HepG2 (cell line): ENCODE data around the gene LTV1. TPM values are rescaled to one million over a fixed set of nuclear protein-coding genes. Genes with fewer than 3 reads are reported as not detected.

Experiments used
- ATAC-seq: fragments of 200-7000 bp; cut with Tn5 transposase; 3 replicates; pipeline ENCODE4 v1.9.1; 2020; ENCODE audit warnings: mild to moderate bottlenecking, moderate library complexity
- BruUV-seq: library from RNA; stranded (reverse); fragments of 400-500 nt; replicated peaks from 2 replicates; lab custom pipeline; 2021; lab: Mats Ljungman, UMichigan
- CTCF ChIA-PET: fragments of 300-600 bp; formaldehyde crosslinking; extraction: SDS; loops from one replicate; lab custom pipeline; 2021; ENCODE audit warnings: low total read pairs, inconsistent platforms, low intra/inter-chr PET ratio; lab: Yijun Ruan, JAX
- POLR2A ChIA-PET: fragments of 350-600 bp; sonication (Branson Sonifier 250); formaldehyde crosslinking; loops from one replicate; lab custom pipeline; 2020; ENCODE audit warnings: antibody characterized with exemption, inconsistent platforms; lab: Yijun Ruan, JAX
- DNase-seq: peaks from one replicate; pipeline ENCODE4 v3.0.0-alpha.2; 2015; ENCODE audit warnings: low spot score
- FAIRE-seq: peaks from 3 replicates; lab custom pipeline; 2011; peaks lifted over from hg19 to GRCh38; lab: Jason Lieb, UNC
- H2AFZ ChIP-seq: one replicate; pipeline ENCODE4 v1.6.1; 2011; ENCODE audit warnings: low read length, inconsistent platforms
- H3K27ac ChIP-seq: fragments of 300-600 bp; 3 replicates; pipeline ENCODE4 v1.8.0; 2011; ENCODE audit warnings: mixed run types, mild to moderate bottlenecking, mixed read lengths, low read length, inconsistent platforms; ENCODE audit not compliant: insufficient read depth; ENCODE audit errors: extremely low read length
- H3K27me3 ChIP-seq, 2 experiments: fragments of 200-600 bp in 1 of 2; 2 replicates in 1 of 2; 3 replicates in 1 of 2; pipeline versions ENCODE4 v1.6.0 to v1.8.0; 2011; ENCODE audit warnings: low read length in 2 of 2, mild to moderate bottlenecking in 2 of 2, moderate library complexity in 2 of 2, inconsistent platforms in 1 of 2; ENCODE audit not compliant: insufficient read depth in 2 of 2, control insufficient read depth in 1 of 2
- H3K36me3 ChIP-seq, 2 experiments: fragments of 200-600 bp in 1 of 2; replicated peaks in 1 of 2; 2 replicates in 1 of 2; 3 replicates in 1 of 2; pipeline versions ENCODE4 v1.5.1 to v1.8.0; 2011; ENCODE audit warnings: low read length in 2 of 2, inconsistent platforms in 1 of 2; ENCODE audit not compliant: insufficient read depth in 2 of 2, control insufficient read depth in 1 of 2
- H3K4me1 ChIP-seq: 2 replicates; pipeline ENCODE4 v1.5.1; 2012; ENCODE audit warnings: low read length, inconsistent platforms; ENCODE audit not compliant: insufficient read depth
- H3K4me2 ChIP-seq: 2 replicates; pipeline ENCODE4 v1.6.0; 2011; ENCODE audit warnings: low read depth, low read length, inconsistent platforms
- H3K4me3 ChIP-seq, 3 experiments: fragments of 200-600 bp in 1 of 3; sonication (generic), shearing (Covaris generic) in 1 of 3; replicated peaks in 1 of 3; 2 replicates each; pipeline ENCODE4 v1.5.1; 2011 to 2016; ENCODE audit warnings: low read length in 3 of 3, inconsistent platforms in 2 of 3, low read depth in 2 of 3, mild to moderate bottlenecking in 2 of 3, control low read depth in 1 of 3, mixed read lengths in 1 of 3; ENCODE audit not compliant: insufficient read depth in 1 of 3
- H3K79me2 ChIP-seq: one replicate; pipeline ENCODE4 v1.6.1; 2011; ENCODE audit warnings: low read length, inconsistent platforms; ENCODE audit not compliant: insufficient read depth
- H3K9ac ChIP-seq: 2 replicates; pipeline ENCODE4 v1.6.0; 2011; ENCODE audit warnings: mild to moderate bottlenecking, low read depth, low read length, inconsistent platforms; ENCODE audit not compliant: insufficient read depth
- H3K9me3 ChIP-seq: 2 replicates; pipeline ENCODE4 v1.5.1; 2012; ENCODE audit warnings: mild to moderate bottlenecking, low read length
- H4K20me1 ChIP-seq: 2 replicates; pipeline ENCODE4 v1.6.0; 2011; ENCODE audit warnings: inconsistent platforms, mild to moderate bottlenecking, low read length, moderate library complexity; ENCODE audit not compliant: insufficient read depth
- EEA1 ChIP-seq: sonication (generic); formaldehyde crosslinking; IDR thresholded peaks from 2 replicates; pipeline ENCODE4 v1.5.1; 2020; ENCODE audit warnings: mild to moderate bottlenecking, missing genetic modification reagents, borderline replicate concordance
- FOSL1 ChIP-seq: sonication (generic); formaldehyde crosslinking; IDR thresholded peaks from 2 replicates; pipeline ENCODE4 v1.9.0; 2021; ENCODE audit warnings: missing genetic modification reagents, borderline replicate concordance
- JDP2 ChIP-seq: sonication (generic); formaldehyde crosslinking; IDR thresholded peaks from 2 replicates; pipeline ENCODE4 v1.8.1; 2022; ENCODE audit warnings: missing genetic modification reagents, borderline replicate concordance
- LCORL ChIP-seq, 2 experiments: fragments of 450-650 bp in 1 of 2; sonication (generic) in 1 of 2; formaldehyde crosslinking in 1 of 2; IDR thresholded peaks; 2 replicates each; pipeline versions ENCODE4 v1.5.0 to v1.6.1; 2017 to 2020; ENCODE audit warnings: antibody characterized with exemption in 1 of 2, missing genetic modification reagents in 1 of 2
- REXO4 ChIP-seq: sonication (generic); formaldehyde crosslinking; IDR thresholded peaks from 2 replicates; pipeline ENCODE4 v1.8.0; 2022; ENCODE audit warnings: missing genetic modification reagents, mild to moderate bottlenecking, borderline replicate concordance
- ZNF547 ChIP-seq: sonication (generic); formaldehyde crosslinking; IDR thresholded peaks from 2 replicates; pipeline ENCODE4 v1.5.1; 2020; ENCODE audit warnings: mild to moderate bottlenecking, missing genetic modification reagents
- ZNF597 ChIP-seq: sonication (generic); formaldehyde crosslinking; IDR thresholded peaks from 2 replicates; pipeline ENCODE4 v1.5.0; 2020; ENCODE audit warnings: missing genetic modification reagents
- ZNF619 ChIP-seq: sonication (generic); formaldehyde crosslinking; IDR thresholded peaks from 2 replicates; pipeline ENCODE4 v1.4.0; 2020; ENCODE audit warnings: mild to moderate bottlenecking, missing genetic modification reagents
- WGBS: methylation state at CpG from one replicate; pipeline ENCODE4 v1.1.6; 2017; ENCODE audit warnings: low lambda C conversion rate; 5-methylcytosine and 5-hydroxymethylcytosine counted together
- in situ Hi-C: cut with HindIII; loops from 2 replicates; pipeline ENCODE4 v1.10.0; 2017; ENCODE audit warnings: low pct_unique_long_range_greater_than_20kb; ENCODE audit not compliant: extremely low pct_ligation_motif_present
- intact Hi-C: fragments of 100-400 bp; cut with micrococcal nuclease; formaldehyde crosslinking; loops from one replicate; pipeline ENCODE4 v1.10.0; 2022; ENCODE audit not compliant: unreplicated experiment
- polyA plus RNA-seq, 8 experiments: library from polyadenylated mRNA; depleted of rRNA in 3 of 8; stranded (reverse) in 7 of 8; unstranded in 1 of 8; fragments of >200 nt; fragmentation: Illumina TruSeq in 4 of 8; extraction: Trizol in 4 of 8; gene quantifications; 2 replicates each; pipeline versions ENCODE4 v1.2.1 to v1.2.3, GENCODE V29; 2011 to 2016; ENCODE audit warnings: low read depth in 4 of 8, missing spikeins in 1 of 8, mixed read lengths in 1 of 8; ENCODE audit not compliant: insufficient read depth in 1 of 8
- total RNA-seq, 5 experiments: library from RNA; depleted of rRNA; stranded (reverse); fragments of >200 nt; fragmentation: Illumina TruSeq; extraction: Trizol; gene quantifications; 2 replicates each; pipeline ENCODE4 v1.2.3, GENCODE V29; 2016; ENCODE audit warnings: low read depth in 1 of 5

The LTV1 gene
- total and polyA plus RNA-seq, 2 of the 13 experiments (the other 11 are each of a cell fraction or from before 2014, with no cell fraction given) = 21.1 to 85.8 TPM

GRCh38 chr6:143822584-143823024 is 20.5 kb upstream of the LTV1 start:
- in situ Hi-C loops = no loop called here
- ChIA-PET CTCF (no interaction called here), POLR2A (interaction anchor here (1.6 kb wide), 1 partner anchor 21 kb away, joined by 4 read pairs; the partner anchor contains the start of gene LTV1)
- BruUV-seq = no TSS peak
- intact Hi-C loops = no loop called here
- TF ChIP-seq ZNF619 (CRISPR knock-in tag) (no peak), ZNF547 (CRISPR knock-in tag) (no peak), JDP2 (CRISPR knock-in tag) (no peak), FOSL1 (CRISPR knock-in tag) (no peak), LCORL (IDR thresholded peaks at IDR 0.05) (no peak), LCORL (CRISPR knock-in tag; IDR thresholded peaks at IDR 0.05) (no peak), REXO4 (CRISPR knock-in tag) (no peak), ZNF597 (CRISPR knock-in tag) (no peak), EEA1 (CRISPR knock-in tag) (no peak)
- Histone ChIP-seq H3K36me3 (peaks cover 13 to 15% of the 10 kb centered on the region in 2 experiments; a peak in 4 of 5 replicates), H2AFZ (no peak overlapping the region), H3K27me3 (no peaks in the 10 kb centered on the region; a peak in 1 of 5 replicates), H3K27ac (no peak overlapping the region), H3K9me3 (no peaks in the 10 kb centered on the region), H3K4me1 (no peaks in the 10 kb centered on the region), H4K20me1 (no peaks in the 10 kb centered on the region), H3K4me3 (no peak overlapping the region), H3K4me2 (no peak overlapping the region), H3K9ac (no peak overlapping the region), H3K79me2 (no peaks in the 10 kb centered on the region)
- FAIRE-seq (no peak), DNase-seq (no peak), ATAC-seq (no peak)
- WGBS = 89% methylated on average over 3 of the region's 3 CpGs
